CD8-positive, alpha-beta memory T cell (primary cell): ENCODE results near the gene STK11IP. TPM values are rescaled to one million over a fixed set of nuclear protein-coding genes. Genes with fewer than 3 reads are reported as not detected.

Experiments
- CTCF ChIA-PET: fragments of 350-600 bp; sonication (Branson Sonifier 250); formaldehyde crosslinking; loops from one replicate; lab custom pipeline; 2021; ENCODE audit warnings: antibody characterized with exemption; lab: Charles Lee
- POLR2A ChIA-PET: fragments of 350-600 bp; sonication (Branson Sonifier 250); formaldehyde crosslinking; loops from one replicate; lab custom pipeline; 2021; ENCODE audit warnings: antibody characterized with exemption; lab: Charles Lee
- DNase-seq, 5 donors: peaks; one replicate each; pipeline versions ENCODE4 v3.0.0 to v3.0.0-alpha.2; 2020 to 2022; ENCODE audit warnings: mixed read lengths in 1 of 5
- H3K27ac ChIP-seq: one replicate; pipeline ENCODE4 v1.7.0; 2013; ENCODE audit warnings: low read depth, mild to moderate bottlenecking, low read length, moderate library complexity
- H3K27me3 ChIP-seq: 2 replicates; pipeline ENCODE4 v1.7.0; 2013; ENCODE audit warnings: low read length, mild to moderate bottlenecking; ENCODE audit not compliant: insufficient read depth, poor library complexity, severe bottlenecking
- H3K36me3 ChIP-seq: 2 replicates; pipeline ENCODE4 v1.7.0; 2013; ENCODE audit warnings: mild to moderate bottlenecking, low read length, moderate library complexity; ENCODE audit not compliant: insufficient read depth
- H3K4me1 ChIP-seq: 2 replicates; pipeline ENCODE4 v1.7.0; 2013; ENCODE audit warnings: mild to moderate bottlenecking, low read length, moderate library complexity; ENCODE audit not compliant: insufficient read depth
- H3K4me3 ChIP-seq: 2 replicates; pipeline ENCODE4 v1.7.0; 2013; ENCODE audit warnings: mild to moderate bottlenecking, low read length
- H3K9me3 ChIP-seq: 2 replicates; pipeline ENCODE4 v1.7.0; 2013; ENCODE audit warnings: mild to moderate bottlenecking, low read length
- H3K27ac Mint-ChIP-seq, 8 donors: one replicate each; pipeline ENCODE4 v1.8.0; 2020 to 2021; ENCODE audit warnings: mixed read lengths in 8 of 8, mild to moderate bottlenecking in 6 of 8, inconsistent platforms in 3 of 8, moderate library complexity in 3 of 8
- H3K27me3 Mint-ChIP-seq, 2 donors: one replicate each; pipeline ENCODE4 v1.8.0; 2020 to 2021; ENCODE audit warnings: mixed read lengths in 2 of 2, mild to moderate bottlenecking in 1 of 2, moderate library complexity in 1 of 2
- H3K36me3 Mint-ChIP-seq, 3 donors: one replicate each; pipeline ENCODE4 v1.8.0; 2020 to 2021; ENCODE audit warnings: mixed read lengths in 3 of 3, inconsistent platforms in 1 of 3, mild to moderate bottlenecking in 1 of 3
- H3K4me1 Mint-ChIP-seq, 3 donors: one replicate each; pipeline ENCODE4 v1.8.0; 2020 to 2021; ENCODE audit warnings: mixed read lengths in 3 of 3, inconsistent platforms in 1 of 3, mild to moderate bottlenecking in 1 of 3
- H3K4me3 Mint-ChIP-seq, 7 donors: one replicate each; pipeline ENCODE4 v1.8.0; 2020 to 2021; ENCODE audit warnings: mixed read lengths in 7 of 7, mild to moderate bottlenecking in 6 of 7, moderate library complexity in 4 of 7, inconsistent platforms in 2 of 7
- H3K9me3 Mint-ChIP-seq, 5 donors: one replicate each; pipeline ENCODE4 v1.8.0; 2020 to 2022; ENCODE audit warnings: mixed read lengths in 5 of 5, mild to moderate bottlenecking in 3 of 5, moderate library complexity in 2 of 5, inconsistent platforms in 1 of 5
- polyA plus RNA-seq: library from polyadenylated mRNA; unstranded; fragments of 300-500 nt; fragmentation: Illumina TruSeq; gene quantifications from one replicate; pipeline ENCODE4 v1.2.3, GENCODE V29; 2021
- total RNA-seq, 2 experiments: library from RNA; stranded (reverse); gene quantifications; one replicate each; pipeline ENCODE4 v1.2.3, GENCODE V29; 2021

Gene STK11IP
- total and polyA plus RNA-seq, 3 experiments from 2014 or later = 12.6 to 32.2 (median 26.2) TPM

DNA sequence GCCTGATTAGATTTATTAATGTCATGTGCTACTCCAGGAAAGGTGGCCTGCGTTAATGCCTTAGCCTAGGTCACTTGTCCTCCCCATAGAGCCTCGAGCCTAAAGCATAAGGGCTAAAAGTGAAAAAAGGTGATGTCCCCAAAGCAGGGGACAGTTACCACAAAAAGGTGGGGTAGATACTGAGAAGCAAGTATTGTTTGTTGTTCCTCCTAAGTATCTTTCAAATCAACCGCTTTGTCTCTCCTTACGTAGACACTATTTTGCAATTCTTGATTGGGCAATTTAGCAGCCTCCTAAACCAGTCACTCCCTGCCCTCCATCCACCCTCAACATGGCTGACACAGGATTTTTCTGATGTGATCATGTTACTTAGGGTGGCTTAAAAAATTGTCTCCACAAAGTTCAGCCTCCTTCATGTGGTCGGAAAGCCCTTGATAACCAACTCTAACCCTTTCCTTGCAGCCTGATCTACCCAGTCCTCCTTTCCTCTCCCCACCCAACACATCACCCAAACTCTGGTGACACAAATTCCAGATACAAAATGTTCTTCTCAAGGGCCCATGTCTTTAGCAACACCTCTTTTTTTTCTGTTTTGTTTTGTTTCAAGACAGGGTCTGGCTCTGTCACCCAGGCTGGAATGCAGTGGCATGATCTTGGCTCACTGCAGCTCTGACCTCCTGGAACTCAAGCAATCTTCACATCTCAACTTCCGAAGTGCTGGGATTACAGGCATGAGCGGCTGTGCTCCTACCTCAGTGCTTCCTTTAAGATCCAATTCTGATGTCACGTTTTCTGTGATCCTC lies 18.6 kb upstream of the STK11IP start:
- Histone ChIP-seq H3K4me3 (no peak overlapping the region), H3K36me3 (no peaks in the 10 kb centered on the region), H3K4me1 (no peaks in the 10 kb centered on the region), H3K9me3 (no peaks in the 10 kb centered on the region), H3K27me3 (no peaks in the 10 kb centered on the region), H3K27ac (no peak overlapping the region)
- no peaks in the 10 kb centered on the region for H3K36me3 Mint-ChIP-seq
- H3K9me3 Mint-ChIP-seq = no peaks in the 10 kb centered on the region
- no peak for DNase-seq
- H3K4me3 Mint-ChIP-seq = peak overlapping the region in 1 of 7 donors; percentile 61
- H3K4me1 Mint-ChIP-seq = no peaks in the 10 kb centered on the region
- CTCF ChIA-PET = no interaction called here
- peaks cover 8 to 50% of the 10 kb centered on the region in 2 donors for H3K27me3 Mint-ChIP-seq
- peak overlapping the region in 1 of 8 donors; percentile 19 for H3K27ac Mint-ChIP-seq
- POLR2A ChIA-PET = no interaction called here

DNA sequence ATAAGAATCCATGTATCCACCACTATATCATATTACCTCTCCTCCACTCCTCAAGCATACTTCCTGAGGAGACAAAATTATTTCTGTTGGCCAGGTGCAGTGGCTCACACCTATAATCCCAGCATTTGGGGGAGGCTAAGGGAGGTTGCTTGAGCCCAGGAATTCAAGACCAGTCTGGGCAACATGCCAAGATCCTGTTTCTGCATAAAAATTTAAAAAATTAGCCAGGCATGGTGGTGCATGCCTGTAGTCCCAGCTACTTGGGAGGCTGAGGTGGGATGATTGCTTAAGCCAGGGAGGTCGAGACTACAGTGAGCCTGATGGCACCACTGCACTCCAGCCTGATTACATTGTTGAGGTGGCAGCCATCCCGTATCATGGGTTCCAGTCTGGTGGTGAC lies 16.3 kb upstream of the STK11IP start:
- Mint-ChIP-seq H3K4me1 (no peaks in the 10 kb centered on the region), H3K9me3 (no peaks in the 10 kb centered on the region), H3K36me3 (no peaks in the 10 kb centered on the region), H3K27ac (no peak overlapping the region), H3K4me3 (no peak overlapping the region), H3K27me3 (peaks cover 7 to 43% of the 10 kb centered on the region in 2 donors)
- Histone ChIP-seq H3K4me1 (no peaks in the 10 kb centered on the region), H3K4me3 (no peak overlapping the region), H3K9me3 (no peaks in the 10 kb centered on the region), H3K27me3 (no peaks in the 10 kb centered on the region), H3K27ac (no peak overlapping the region), H3K36me3 (no peaks in the 10 kb centered on the region)
- ChIA-PET POLR2A (no interaction called here), CTCF (no interaction called here)
- DNase-seq = no peak

DNA sequence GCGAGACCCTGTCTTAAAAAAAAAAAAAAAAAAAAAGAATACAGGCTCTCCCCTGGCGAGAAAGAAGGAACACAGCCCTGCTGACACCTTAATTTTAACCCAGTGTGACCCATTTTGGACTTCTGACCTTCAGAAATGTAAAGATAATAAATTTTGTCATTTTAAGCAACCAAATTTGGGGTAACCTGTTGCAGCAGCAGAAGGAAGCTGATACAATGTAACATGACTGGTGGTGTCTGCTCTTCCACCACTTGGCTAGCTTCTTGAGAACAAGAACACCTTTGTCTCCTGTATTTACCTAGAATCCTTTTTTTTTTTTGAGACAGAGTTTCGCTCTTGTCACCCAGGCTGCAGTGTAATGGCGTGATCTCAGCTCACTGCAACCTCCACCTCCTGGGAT lies 6.6 kb upstream of the STK11IP start:
- Histone ChIP-seq H3K27ac (no peak overlapping the region), H3K36me3 (no peaks in the 10 kb centered on the region), H3K27me3 (no peaks in the 10 kb centered on the region), H3K4me3 (no peak overlapping the region), H3K4me1 (no peaks in the 10 kb centered on the region), H3K9me3 (no peaks in the 10 kb centered on the region)
- H3K4me1 Mint-ChIP-seq = no peaks in the 10 kb centered on the region
- H3K4me3 Mint-ChIP-seq = no peak overlapping the region
- H3K27ac Mint-ChIP-seq = no peak overlapping the region
- ChIA-PET POLR2A (interaction anchor here (0.6 kb wide), 1 partner anchor 338 kb away, joined by 6 read pairs; the partner anchor contains the start of gene TUBA4B), CTCF (interaction anchor here (1.1 to 1.5 kb wide), 2 partner anchors 9 to 50 kb away, joined by 4 read pairs; no protein-coding TSS in a partner anchor)
- no peak for DNase-seq
- peaks cover 9 to 45% of the 10 kb centered on the region in 2 donors for H3K27me3 Mint-ChIP-seq
- H3K9me3 Mint-ChIP-seq = no peaks in the 10 kb centered on the region
- peaks cover 0 to 2% (median 0%) of the 10 kb centered on the region in 3 donors for H3K36me3 Mint-ChIP-seq

DNA sequence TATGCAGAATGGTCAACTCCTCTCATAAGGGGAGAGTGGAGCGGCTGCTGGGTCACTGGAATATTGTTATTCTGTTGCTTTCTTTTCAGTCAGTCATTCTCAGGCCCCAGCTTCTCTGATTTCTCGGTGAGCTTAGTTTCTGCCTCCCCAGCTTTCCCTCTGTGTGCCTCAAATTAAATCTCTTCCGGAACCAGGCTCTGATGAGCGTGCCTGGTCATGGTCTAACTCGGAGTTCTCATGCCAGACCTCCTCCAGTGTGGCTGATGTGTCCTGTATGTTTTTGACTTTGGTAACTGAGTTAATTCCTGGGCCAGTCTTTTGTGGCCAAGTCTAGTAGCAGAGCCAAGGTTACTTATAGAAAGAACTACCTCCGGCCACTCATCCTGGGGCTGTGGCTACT lies 4.9 kb upstream of the STK11IP start:
- POLR2A ChIA-PET = no interaction called here
- Histone ChIP-seq H3K9me3 (no peaks in the 10 kb centered on the region), H3K4me1 (peaks cover 7% of the 10 kb centered on the region), H3K36me3 (no peaks in the 10 kb centered on the region), H3K27me3 (no peaks in the 10 kb centered on the region), H3K27ac (no peak overlapping the region), H3K4me3 (no peak overlapping the region)
- Mint-ChIP-seq H3K4me3 (peak overlapping the region in 1 of 7 donors; percentile 39), H3K9me3 (no peaks in the 10 kb centered on the region), H3K36me3 (peaks cover 0 to 4% (median 2%) of the 10 kb centered on the region in 3 donors), H3K27me3 (peaks cover 9 to 30% of the 10 kb centered on the region in 2 donors), H3K27ac (no peak overlapping the region), H3K4me1 (peaks cover 0 to 10% (median 10%) of the 10 kb centered on the region in 3 donors)
- CTCF ChIA-PET = no interaction called here
- DNase-seq = no peak

DNA sequence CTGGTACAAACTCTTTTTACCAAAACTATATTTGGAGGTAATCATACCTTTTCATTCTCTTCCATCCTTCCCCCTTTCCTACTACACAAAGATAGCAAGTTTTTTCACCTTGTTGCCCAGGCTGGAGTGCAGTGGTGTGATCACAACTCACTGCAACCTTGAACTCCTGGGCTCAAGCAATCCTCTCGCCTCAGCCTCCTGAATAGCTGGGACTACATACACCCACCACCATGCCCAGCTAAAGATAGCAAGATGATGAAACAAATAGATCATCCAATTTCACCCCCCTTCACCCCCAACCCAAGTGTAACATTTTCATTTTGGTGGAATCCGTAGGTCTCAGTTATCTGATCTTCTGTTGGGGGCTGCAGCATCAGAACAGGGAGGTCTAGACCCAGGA lies 4.5 kb upstream of the STK11IP start:
- ChIA-PET CTCF (no interaction called here), POLR2A (no interaction called here)
- Mint-ChIP-seq H3K4me1 (peaks cover 4 to 14% (median 14%) of the 10 kb centered on the region in 3 donors), H3K27ac (no peak overlapping the region), H3K27me3 (peaks cover 9 to 27% of the 10 kb centered on the region in 2 donors), H3K9me3 (no peaks in the 10 kb centered on the region), H3K36me3 (peaks cover 0 to 8% (median 2%) of the 10 kb centered on the region in 3 donors), H3K4me3 (peak overlapping the region in 1 of 7 donors; percentile 39)
- no peak overlapping the region for H3K4me3 ChIP-seq
- no peak overlapping the region for H3K27ac ChIP-seq
- DNase-seq = no peak
- H3K4me1 ChIP-seq = peaks cover 9% of the 10 kb centered on the region
- no peaks in the 10 kb centered on the region for H3K27me3 ChIP-seq
- no peaks in the 10 kb centered on the region for H3K36me3 ChIP-seq
- H3K9me3 ChIP-seq = no peaks in the 10 kb centered on the region

DNA sequence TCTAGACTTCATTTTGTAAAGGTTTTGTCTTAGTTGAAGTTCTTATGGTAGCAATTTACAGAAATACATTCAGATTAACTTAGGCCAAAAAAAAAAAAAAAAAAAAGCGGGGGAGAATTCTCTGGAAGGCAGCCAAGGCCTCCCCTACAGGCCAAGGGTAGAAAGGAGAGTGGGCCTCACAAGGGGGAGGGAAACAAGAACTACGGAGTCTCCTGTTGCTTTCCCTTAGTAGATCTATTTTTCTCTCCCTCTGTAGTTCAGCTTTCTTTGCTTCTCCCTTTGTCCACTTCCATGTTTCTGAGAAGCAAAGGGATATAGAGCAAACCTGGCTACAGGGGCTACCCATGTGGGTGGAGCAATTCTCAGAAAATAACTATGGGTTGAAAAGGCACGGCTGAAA lies 2.4 kb upstream of the STK11IP start:
- Histone ChIP-seq H3K4me1 (peaks cover 14% of the 10 kb centered on the region), H3K36me3 (no peaks in the 10 kb centered on the region), H3K9me3 (no peaks in the 10 kb centered on the region), H3K27me3 (no peaks in the 10 kb centered on the region), H3K27ac (peak overlapping the region; percentile 67), H3K4me3 (no peak overlapping the region)
- H3K27ac Mint-ChIP-seq = peak overlapping the region in 2 of 8 donors; percentile 40 to 91
- H3K4me1 Mint-ChIP-seq = peaks cover 15 to 26% (median 26%) of the 10 kb centered on the region in 3 donors
- ChIA-PET CTCF (interaction anchor here (1.1 kb wide), 1 partner anchor 66 kb away, joined by 3 read pairs; no protein-coding TSS in a partner anchor), POLR2A (no interaction called here)
- DNase-seq = no peak
- H3K27me3 Mint-ChIP-seq = peaks cover 7 to 18% of the 10 kb centered on the region in 2 donors
- H3K4me3 Mint-ChIP-seq = peak overlapping the region in 1 of 7 donors; percentile 97
- H3K9me3 Mint-ChIP-seq = no peaks in the 10 kb centered on the region
- H3K36me3 Mint-ChIP-seq = peaks cover 0 to 10% (median 1%) of the 10 kb centered on the region in 3 donors

DNA sequence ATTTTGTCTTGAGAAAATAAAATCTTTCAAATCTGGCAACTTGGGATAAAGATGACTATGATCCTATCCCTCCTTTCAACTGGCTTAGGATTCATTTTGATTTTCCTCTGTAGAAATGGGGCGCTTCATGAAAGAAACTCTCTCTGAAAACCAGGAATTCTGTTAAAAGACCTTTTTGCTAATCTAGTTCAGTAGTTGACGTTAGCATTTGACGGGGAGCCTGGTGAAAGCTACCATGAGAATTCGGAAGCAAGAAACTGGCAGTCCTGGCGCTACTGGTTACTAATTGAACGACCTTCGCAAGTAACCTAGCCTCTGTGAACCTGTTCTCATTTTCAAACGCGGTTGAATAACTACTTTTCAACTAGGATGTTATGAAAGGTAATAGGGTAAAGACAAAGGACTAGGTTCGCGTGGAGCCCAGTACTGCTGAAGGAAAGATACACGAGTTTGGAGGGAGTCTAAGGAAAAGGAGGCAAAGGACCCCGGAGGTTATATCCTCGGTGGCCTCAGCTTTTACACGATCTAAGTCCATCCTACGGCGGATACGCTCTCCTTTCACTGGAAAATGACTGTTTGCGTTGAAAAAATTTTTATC lies 604 bp upstream of the STK11IP start:
- Mint-ChIP-seq H3K27ac (peak overlapping the region; percentile 91 to 98 (median 98)), H3K9me3 (no peaks in the 10 kb centered on the region), H3K36me3 (peaks cover 4 to 27% (median 7%) of the 10 kb centered on the region in 3 donors), H3K4me3 (peak overlapping the region; percentile 95 to 98 (median 97)), H3K4me1 (peaks cover 15 to 26% (median 26%) of the 10 kb centered on the region in 3 donors), H3K27me3 (peaks cover 3 to 17% of the 10 kb centered on the region in 2 donors)
- Histone ChIP-seq H3K4me1 (peaks cover 14% of the 10 kb centered on the region), H3K27ac (peak overlapping the region; percentile 72), H3K4me3 (peak overlapping the region; percentile 69), H3K27me3 (no peaks in the 10 kb centered on the region), H3K9me3 (no peaks in the 10 kb centered on the region), H3K36me3 (peaks cover 4% of the 10 kb centered on the region)
- DNase-seq = no peak
- CTCF ChIA-PET = interaction anchor here (0.8 to 1.9 kb wide), 5 partner anchors 37 to 66 kb away, joined by 3 to 7 read pairs (median 3); no protein-coding TSS in a partner anchor
- POLR2A ChIA-PET = interaction anchor here (0.6 kb wide), 1 partner anchor 10 kb away, joined by 3 read pairs; no protein-coding TSS in a partner anchor
